Aortic smooth muscle cell (primary cell): ENCODE data around the gene ANKRD65. TPM values are rescaled to one million over a fixed set of nuclear protein-coding genes. Genes with fewer than 3 reads are reported as not detected.

Experiments
- total RNA-seq: library from RNA; depleted of rRNA; stranded (reverse); fragments of >200 nt; gene quantifications from 2 replicates; pipeline ENCODE4 v1.2.3, GENCODE V29; 2014

Gene ANKRD65
- total RNA-seq = 0.37 and 0.40 TPM in 2 replicates

GRCh38 chr1:1421147-1421906, at the start of gene ANKRD65:
Gene ANKRD65 (minus strand): TSS chr1:1421276. CDS start chr1:1421005, 271 bp downstream.

GRCh38 chr1:1449099-1449739, 28.1 kb upstream of the ANKRD65 start, which contains the start of gene ATAD3C:
Gene ATAD3C (plus strand): TSS chr1:1449689. CDS start chr1:1450684, 995 bp downstream.

GRCh38 chr1:1435106-1435903, 14.2 kb upstream of the ANKRD65 start, which contains the start of gene VWA1:
Gene VWA1 (plus strand): TSS chr1:1435690. CDS start chr1:1435749, 59 bp downstream.

GRCh38 chr1:1406821-1407635, 14.0 kb downstream of the ANKRD65 start, which contains the start of gene MRPL20:
Gene MRPL20 (minus strand): TSS chr1:1407293. CDS start chr1:1407217, 76 bp downstream.

GRCh38 chr1:1399187-1399871, 21.7 kb downstream of the ANKRD65 start, which contains the start of gene CCNL2:
Gene CCNL2 (minus strand): TSS chr1:1399335. CDS start chr1:1399306, 29 bp downstream.

GRCh38 chr1:1374929-1375662, 46.0 kb downstream of the ANKRD65 start, which contains the start of gene AURKAIP1:
Gene AURKAIP1 (minus strand): TSS chr1:1375207. CDS start chr1:1374756, 451 bp downstream.

Other genes with a start within 250 kb of the ANKRD65 start
- gene TTLL10, start 247.4 kb downstream of the ANKRD65 start, total RNA-seq = not detected in 2 replicates
- gene TNFRSF18, start 214.7 kb downstream of the ANKRD65 start, total RNA-seq = not detected in 2 replicates
- 0.12 and 0.13 TPM in 2 replicates for gene TNFRSF4, start 207.1 kb downstream of the ANKRD65 start, total RNA-seq
- gene SDF4, start 189.3 kb downstream of the ANKRD65 start, total RNA-seq = 116 and 143 TPM in 2 replicates
- 16.3 and 21.9 TPM in 2 replicates for gene B3GALT6, start 189.0 kb downstream of the ANKRD65 start, total RNA-seq
- 0.40 and 0.75 TPM in 2 replicates for gene C1QTNF12, start 174.6 kb downstream of the ANKRD65 start, total RNA-seq
- 25.6 and 34.3 TPM in 2 replicates for gene UBE2J2, start 147.4 kb downstream of the ANKRD65 start, total RNA-seq
- gene SCNN1D, start 140.8 kb downstream of the ANKRD65 start, total RNA-seq = 0.53 and 0.68 TPM in 2 replicates
- gene ACAP3, start 113.3 kb downstream of the ANKRD65 start, total RNA-seq = 35.4 and 38.3 TPM in 2 replicates
- 11.4 and 16.8 TPM in 2 replicates for gene PUSL1, start 112.7 kb downstream of the ANKRD65 start, total RNA-seq
- 57.1 and 58.8 TPM in 2 replicates for gene INTS11, start 96.6 kb downstream of the ANKRD65 start, total RNA-seq
- 8.6 and 9.9 TPM in 2 replicates for gene CPTP, start 96.5 kb downstream of the ANKRD65 start, total RNA-seq
- gene TAS1R3, start 90.0 kb downstream of the ANKRD65 start, total RNA-seq = 0.06 and 0.26 TPM in 2 replicates
- gene DVL1, start 71.9 kb downstream of the ANKRD65 start, total RNA-seq = 63.8 and 102 TPM in 2 replicates
- gene MXRA8, start 62.7 kb downstream of the ANKRD65 start, total RNA-seq = 282 and 369 TPM in 2 replicates
- gene AURKAIP1, start 46.1 kb downstream of the ANKRD65 start, total RNA-seq = 98.4 and 131 TPM in 2 replicates
- 103 and 125 TPM in 2 replicates for gene CCNL2, start 21.9 kb downstream of the ANKRD65 start, total RNA-seq
- gene MRPL20, start 14.0 kb downstream of the ANKRD65 start, total RNA-seq = 119 and 121 TPM in 2 replicates
- 1.6 and 2.5 TPM in 2 replicates for gene VWA1, start 14.4 kb upstream of the ANKRD65 start, total RNA-seq
- 0.56 and 0.66 TPM in 2 replicates for gene ATAD3C, start 28.4 kb upstream of the ANKRD65 start, total RNA-seq
- 14.2 and 22.7 TPM in 2 replicates for gene ATAD3B, start 50.5 kb upstream of the ANKRD65 start, total RNA-seq
- gene ATAD3A, start 90.9 kb upstream of the ANKRD65 start, total RNA-seq = 22.9 and 47.2 TPM in 2 replicates
- gene TMEM240, start 119.3 kb upstream of the ANKRD65 start, total RNA-seq = 2.0 and 2.8 TPM in 2 replicates
- gene SSU72, start 153.6 kb upstream of the ANKRD65 start, total RNA-seq = 51.3 and 54.8 TPM in 2 replicates
- gene FNDC10, start 178.9 kb upstream of the ANKRD65 start, total RNA-seq = 0.79 and 0.87 TPM in 2 replicates
- gene MIB2, start 194.2 kb upstream of the ANKRD65 start, total RNA-seq = 43.3 and 58.3 TPM in 2 replicates
- gene MMP23B, start 210.9 kb upstream of the ANKRD65 start, total RNA-seq = 1.7 and 1.8 TPM in 2 replicates
- gene CDK11B, start 237.7 kb upstream of the ANKRD65 start, total RNA-seq = 8.2 and 9.1 TPM in 2 replicates